Uterus (tissue), 2 donors: ENCODE results near the gene FRRS1L.

ENCODE experiments used
- CTCF ChIP-seq, 4 experiments: fragments of 200-600 bp in 2 of 4; fragments of 450-650 bp in 2 of 4; sonication (generic) in 2 of 4; IDR thresholded peaks; one replicate each; pipeline ENCODE4 v1.5.1; 2016 to 2019; ENCODE audit warnings: antibody characterized with exemption in 4 of 4, mild to moderate bottlenecking in 2 of 4, moderate library complexity in 1 of 4
- POLR2A ChIP-seq, 2 donors: fragments of 450-650 bp; IDR thresholded peaks; one replicate each; pipeline ENCODE4 v1.6.1; 2016; ENCODE audit warnings: antibody characterized with exemption in 2 of 2, mild to moderate bottlenecking in 1 of 2, moderate library complexity in 1 of 2

GRCh38 chr9:109166771-109167601 is at the start of gene FRRS1L:
- no peak for TF ChIP-seq CTCF (IDR thresholded peaks at IDR 0.05)
- no peak for TF ChIP-seq POLR2A (IDR thresholded peaks at IDR 0.05)
